Nephron (organoid): ENCODE data around the gene POP7.

Experiments
- H3K27ac Mint-ChIP-seq, 3 experiments: 2 replicates each; pipeline ENCODE4 v1.8.0; 2020; ENCODE audit warnings: mixed read lengths in 3 of 3, mild to moderate bottlenecking in 2 of 3, moderate library complexity in 1 of 3
- H3K27me3 Mint-ChIP-seq: 2 replicates; pipeline ENCODE4 v1.8.0; 2021; ENCODE audit warnings: low read depth, mild to moderate bottlenecking, moderate library complexity, mixed read lengths
- H3K36me3 Mint-ChIP-seq: 2 replicates; pipeline ENCODE4 v1.8.0; 2020; ENCODE audit warnings: low read depth, mixed read lengths
- H3K4me1 Mint-ChIP-seq: 2 replicates; pipeline ENCODE4 v1.8.0; 2020; ENCODE audit warnings: mixed read lengths
- H3K4me3 Mint-ChIP-seq, 3 experiments: 2 replicates each; pipeline ENCODE4 v1.8.0; 2020; ENCODE audit warnings: mild to moderate bottlenecking in 3 of 3, mixed read lengths in 3 of 3, moderate library complexity in 2 of 3
- H3K9me3 Mint-ChIP-seq: 2 replicates; pipeline ENCODE4 v1.8.0; 2020; ENCODE audit warnings: mixed read lengths
- CTCF ChIP-seq, 3 experiments: fragments of 200-600 bp; sonication (generic); IDR thresholded peaks; one replicate each; pipeline ENCODE4 v1.5.0; 2021; ENCODE audit warnings: antibody characterized with exemption in 3 of 3; ENCODE audit not compliant: unreplicated experiment in 3 of 3

Gene POP7

GRCh38 chr7:100689230-100690135 is 16.4 kb upstream of the POP7 start:
- TF ChIP-seq CTCF (IDR thresholded peaks at IDR 0.05; ENCODE audit: unreplicated experiment in 3 of 3): no peak
- H3K9me3 Mint-ChIP-seq: no peaks in the 10 kb centered on the region
- H3K27ac Mint-ChIP-seq: no peak overlapping the region
- peaks cover 33% of the 10 kb centered on the region for H3K4me1 Mint-ChIP-seq
- H3K36me3 Mint-ChIP-seq: peaks cover 27% of the 10 kb centered on the region
- H3K27me3 Mint-ChIP-seq: no peaks in the 10 kb centered on the region
- H3K4me3 Mint-ChIP-seq: peak overlapping the region; percentile 17 to 56 (median 38)

DNA sequence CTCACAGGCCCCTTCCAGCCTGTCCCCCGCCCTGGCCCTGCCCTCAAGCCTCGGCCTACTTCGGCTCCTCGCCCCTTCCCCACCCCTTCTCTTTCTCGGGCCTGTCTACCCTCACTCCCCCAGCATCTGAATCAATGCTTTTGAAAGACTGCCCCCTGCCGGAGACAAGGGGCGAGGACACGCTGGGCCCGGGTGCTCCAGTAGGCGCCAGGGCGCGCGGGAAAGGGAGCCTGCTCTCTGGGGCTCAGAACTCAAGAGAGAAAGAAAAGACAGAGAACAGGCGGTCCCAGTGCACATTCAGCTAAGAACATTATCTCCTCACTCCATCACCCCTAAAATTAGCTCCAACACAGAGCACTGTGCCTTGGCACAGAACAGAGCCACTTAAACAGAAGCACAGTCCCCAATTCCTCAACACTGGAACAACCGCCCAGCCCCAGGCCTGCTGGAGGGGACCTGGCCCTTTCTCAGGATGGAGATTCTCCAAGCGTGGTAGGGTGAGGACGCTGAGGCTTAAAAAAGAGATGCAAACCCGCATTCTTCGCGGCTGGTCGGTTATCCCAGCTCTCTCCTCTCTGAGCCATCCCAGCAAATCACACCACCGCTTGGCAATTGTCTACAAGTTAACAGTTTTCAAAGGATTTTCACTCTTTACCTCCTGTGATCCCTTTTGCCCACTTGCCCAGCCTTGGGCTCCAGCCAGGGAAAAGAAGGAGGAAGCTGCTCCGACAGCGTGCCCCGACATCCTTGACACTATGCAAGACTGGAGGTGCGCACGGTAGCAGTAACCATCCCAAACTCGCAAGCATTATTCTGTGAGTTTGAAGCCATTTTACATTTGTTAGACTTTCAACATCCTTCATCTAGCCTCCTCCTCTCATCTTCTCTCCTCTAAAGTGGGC is 14.0 kb upstream of the POP7 start:
- peak overlapping the region; percentile 96 to 99 (median 97) for H3K4me3 Mint-ChIP-seq
- peaks cover 3% of the 10 kb centered on the region for H3K27me3 Mint-ChIP-seq
- H3K4me1 Mint-ChIP-seq: peaks cover 33% of the 10 kb centered on the region
- peak; percentile 83 to 90 (median 90) for TF ChIP-seq CTCF (IDR thresholded peaks at IDR 0.05; ENCODE audit: unreplicated experiment in 3 of 3)
- no peaks in the 10 kb centered on the region for H3K9me3 Mint-ChIP-seq
- H3K36me3 Mint-ChIP-seq: peaks cover 11% of the 10 kb centered on the region
- H3K27ac Mint-ChIP-seq: peak overlapping the region; percentile 82 to 97 (median 91)

GRCh38 chr7:100692578-100692961 is 13.4 kb upstream of the POP7 start:
- Mint-ChIP-seq H3K9me3 (no peaks in the 10 kb centered on the region), H3K27me3 (peaks cover 3% of the 10 kb centered on the region), H3K36me3 (peaks cover 11% of the 10 kb centered on the region)

GRCh38 chr7:100693312-100694097 is 12.4 kb upstream of the POP7 start:
- peak overlapping the region; percentile 96 to 99 (median 97) for H3K4me3 Mint-ChIP-seq
- peaks cover 3% of the 10 kb centered on the region for H3K27me3 Mint-ChIP-seq
- H3K9me3 Mint-ChIP-seq: no peaks in the 10 kb centered on the region
- H3K4me1 Mint-ChIP-seq: peaks cover 33% of the 10 kb centered on the region
- TF ChIP-seq CTCF (IDR thresholded peaks at IDR 0.05; ENCODE audit: unreplicated experiment in 3 of 3): no peak
- H3K36me3 Mint-ChIP-seq: peaks cover 11% of the 10 kb centered on the region
- H3K27ac Mint-ChIP-seq: peak overlapping the region; percentile 91 to 98 (median 97)

More at GRCh38 chr7:100692578-100692961, 13.4 kb upstream of the POP7 start:
- TF ChIP-seq CTCF (IDR thresholded peaks at IDR 0.05; ENCODE audit: unreplicated experiment in 3 of 3): no peak
- peaks cover 33% of the 10 kb centered on the region for H3K4me1 Mint-ChIP-seq
- peak overlapping the region; percentile 91 to 98 (median 97) for H3K27ac Mint-ChIP-seq
- H3K4me3 Mint-ChIP-seq: peak overlapping the region; percentile 96 to 99 (median 97)

DNA sequence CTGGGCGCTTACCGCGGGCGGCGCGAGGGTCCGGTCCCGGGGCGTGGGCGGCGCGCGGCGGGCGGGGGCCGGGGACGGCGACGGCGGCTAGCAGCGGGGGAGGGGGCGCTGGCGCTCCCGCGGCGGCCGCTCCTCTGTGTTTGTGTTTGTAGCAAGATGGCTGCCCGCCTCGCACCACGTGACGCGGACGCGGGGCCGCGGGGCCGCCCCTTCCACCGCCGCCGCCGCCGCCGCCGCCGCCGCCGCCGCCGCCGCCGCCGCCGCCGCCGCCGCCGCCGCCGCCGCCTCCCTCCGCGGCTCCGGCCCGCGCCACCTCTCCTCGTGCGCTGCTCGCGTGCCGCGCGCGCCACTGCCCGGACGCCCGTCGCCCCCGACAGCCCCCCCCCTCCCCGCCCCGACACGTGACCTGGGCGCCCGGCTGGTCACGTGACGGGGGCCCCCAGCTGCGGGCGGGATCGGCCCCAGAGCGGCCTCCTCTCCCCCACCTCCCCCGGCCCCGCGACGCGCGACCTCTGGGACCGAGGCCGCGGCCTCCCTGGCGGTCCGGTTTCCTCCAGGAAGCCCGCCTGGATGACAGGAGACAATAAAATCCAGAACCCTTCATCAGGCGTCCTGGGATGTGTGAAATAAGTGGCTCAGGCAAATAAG is 11.7 kb upstream of the POP7 start, which contains the start of gene GIGYF1:
GIGYF1 (minus strand) TSS at position 153 of the 648 bp plus-strand sequence. CDS start 6,012 bp downstream, outside the sequence.
- peak within 1 kb of the TSS; percentile 96 to 99 (median 97) for H3K4me3 Mint-ChIP-seq
- no peaks in the 10 kb centered on the region for H3K9me3 Mint-ChIP-seq
- peak within 1 kb of the TSS; percentile 91 to 98 (median 97) for H3K27ac Mint-ChIP-seq
- peaks cover 5% of the 10 kb centered on the region for H3K27me3 Mint-ChIP-seq
- H3K36me3 Mint-ChIP-seq: peaks cover 4% of the 10 kb centered on the region
- H3K4me1 Mint-ChIP-seq: peaks cover 26% of the 10 kb centered on the region
- no peak for TF ChIP-seq CTCF (IDR thresholded peaks at IDR 0.05; ENCODE audit: unreplicated experiment in 3 of 3)
